ENCODE results near the gene SRCIN1.
A peak's percentile ranks its signal among the peaks of the same experiment; 100 is the strongest.
"Not testable (repeated sequence)": the region's sequence is repeated elsewhere in the genome, so short reads cannot be mapped to it uniquely, and the experiment has no call there.

Gene SRCIN1

DNA sequence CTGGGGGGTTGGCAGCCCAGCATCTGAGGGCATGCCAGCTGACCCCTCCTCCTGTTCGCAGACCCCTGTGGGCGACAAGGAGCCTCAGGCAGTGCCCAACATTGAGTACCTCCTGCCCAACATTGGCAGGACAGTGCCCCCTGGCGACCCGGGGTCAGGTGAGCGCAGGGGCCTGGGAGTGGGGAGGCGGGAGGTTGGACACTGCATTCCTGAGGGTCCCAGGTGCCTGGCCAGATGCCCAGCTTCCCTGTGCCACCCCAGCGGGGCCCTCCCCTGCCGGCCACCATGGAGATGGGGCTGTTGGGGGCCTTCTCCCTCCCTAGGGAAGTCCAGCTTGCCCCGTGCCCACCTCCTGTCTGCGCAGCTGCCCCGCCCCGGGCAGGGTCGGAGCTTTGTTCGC lies 107.4 kb downstream of the SRCIN1 start:
- Mint-ChIP-seq H3K27ac (no peak overlapping the region), H3K9me3 (peaks cover 5% of the 10 kb centered on the region), H3K27me3 (ENCODE audit: low read depth) (no peaks in the 10 kb centered on the region), H3K36me3 (ENCODE audit: low read depth) (peaks cover 78% of the 10 kb centered on the region), H3K4me1 (no peaks in the 10 kb centered on the region), H3K4me3 (no peak overlapping the region)
- TF ChIP-seq, protein P1, sequence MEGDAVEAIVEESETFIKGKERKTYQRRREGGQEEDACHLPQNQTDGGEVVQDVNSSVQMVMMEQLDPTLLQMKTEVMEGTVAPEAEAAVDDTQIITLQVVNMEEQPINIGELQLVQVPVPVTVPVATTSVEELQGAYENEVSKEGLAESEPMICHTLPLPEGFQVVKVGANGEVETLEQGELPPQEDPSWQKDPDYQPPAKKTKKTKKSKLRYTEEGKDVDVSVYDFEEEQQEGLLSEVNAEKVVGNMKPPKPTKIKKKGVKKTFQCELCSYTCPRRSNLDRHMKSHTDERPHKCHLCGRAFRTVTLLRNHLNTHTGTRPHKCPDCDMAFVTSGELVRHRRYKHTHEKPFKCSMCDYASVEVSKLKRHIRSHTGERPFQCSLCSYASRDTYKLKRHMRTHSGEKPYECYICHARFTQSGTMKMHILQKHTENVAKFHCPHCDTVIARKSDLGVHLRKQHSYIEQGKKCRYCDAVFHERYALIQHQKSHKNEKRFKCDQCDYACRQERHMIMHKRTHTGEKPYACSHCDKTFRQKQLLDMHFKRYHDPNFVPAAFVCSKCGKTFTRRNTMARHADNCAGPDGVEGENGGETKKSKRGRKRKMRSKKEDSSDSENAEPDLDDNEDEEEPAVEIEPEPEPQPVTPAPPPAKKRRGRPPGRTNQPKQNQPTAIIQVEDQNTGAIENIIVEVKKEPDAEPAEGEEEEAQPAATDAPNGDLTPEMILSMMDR (IDR thresholded peaks at IDR 0.05; ENCODE audit: unreplicated experiment in 3 of 3): no peak

DNA sequence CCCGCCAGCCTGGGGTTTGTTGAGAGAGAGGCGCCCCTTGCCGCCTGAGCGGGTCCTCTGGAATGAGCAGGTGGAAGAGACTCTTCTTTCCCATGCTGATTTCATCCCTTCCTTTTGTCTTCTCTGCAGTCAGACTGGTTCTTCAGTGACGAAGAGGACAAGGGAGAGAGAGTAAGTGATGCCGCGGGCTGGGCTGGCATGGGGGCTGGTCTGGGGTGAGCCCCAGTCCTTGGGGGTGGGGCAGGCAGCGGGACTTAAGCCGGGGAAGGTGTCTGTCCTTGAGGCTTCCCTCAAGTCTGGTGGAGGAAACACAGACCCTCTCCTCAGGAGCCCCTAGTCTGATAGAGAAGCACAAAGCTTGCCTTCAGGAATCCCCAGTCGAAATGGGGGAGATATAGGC lies 108.1 kb downstream of the SRCIN1 start:
- not testable (repeated sequence) for H3K9me3 Mint-ChIP-seq; H3K4me1 Mint-ChIP-seq; H3K4me3 Mint-ChIP-seq; H3K27ac Mint-ChIP-seq; H3K27me3 Mint-ChIP-seq (ENCODE audit: low read depth)
- H3K36me3 Mint-ChIP-seq (ENCODE audit: low read depth): peaks cover 76% of the 10 kb centered on the region

DNA sequence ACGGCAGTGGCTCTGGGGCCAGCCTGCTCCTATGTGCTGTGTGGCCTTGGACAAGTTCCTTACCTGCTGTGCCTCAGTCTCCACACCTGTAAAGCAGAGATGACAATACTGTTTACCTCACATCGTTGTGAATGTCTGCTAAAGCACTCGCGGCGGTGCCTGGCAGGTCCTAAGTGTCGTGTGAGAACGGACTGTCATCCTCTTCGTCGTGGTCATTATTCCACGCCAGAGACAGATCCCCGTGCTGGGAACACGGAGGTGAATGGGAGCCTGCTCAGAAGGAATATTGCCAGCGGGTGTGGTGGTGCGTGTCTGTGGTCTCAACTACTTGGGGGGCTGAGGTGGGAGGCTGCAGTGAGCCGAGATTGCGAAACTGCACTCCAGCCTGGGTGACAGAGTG lies 111.6 kb downstream of the SRCIN1 start:
- peaks cover 68% of the 10 kb centered on the region for H3K36me3 Mint-ChIP-seq (ENCODE audit: low read depth)
- H3K27ac Mint-ChIP-seq; H3K4me1 Mint-ChIP-seq; H3K4me3 Mint-ChIP-seq; H3K27me3 Mint-ChIP-seq (ENCODE audit: low read depth); H3K9me3 Mint-ChIP-seq: not testable (repeated sequence)

DNA sequence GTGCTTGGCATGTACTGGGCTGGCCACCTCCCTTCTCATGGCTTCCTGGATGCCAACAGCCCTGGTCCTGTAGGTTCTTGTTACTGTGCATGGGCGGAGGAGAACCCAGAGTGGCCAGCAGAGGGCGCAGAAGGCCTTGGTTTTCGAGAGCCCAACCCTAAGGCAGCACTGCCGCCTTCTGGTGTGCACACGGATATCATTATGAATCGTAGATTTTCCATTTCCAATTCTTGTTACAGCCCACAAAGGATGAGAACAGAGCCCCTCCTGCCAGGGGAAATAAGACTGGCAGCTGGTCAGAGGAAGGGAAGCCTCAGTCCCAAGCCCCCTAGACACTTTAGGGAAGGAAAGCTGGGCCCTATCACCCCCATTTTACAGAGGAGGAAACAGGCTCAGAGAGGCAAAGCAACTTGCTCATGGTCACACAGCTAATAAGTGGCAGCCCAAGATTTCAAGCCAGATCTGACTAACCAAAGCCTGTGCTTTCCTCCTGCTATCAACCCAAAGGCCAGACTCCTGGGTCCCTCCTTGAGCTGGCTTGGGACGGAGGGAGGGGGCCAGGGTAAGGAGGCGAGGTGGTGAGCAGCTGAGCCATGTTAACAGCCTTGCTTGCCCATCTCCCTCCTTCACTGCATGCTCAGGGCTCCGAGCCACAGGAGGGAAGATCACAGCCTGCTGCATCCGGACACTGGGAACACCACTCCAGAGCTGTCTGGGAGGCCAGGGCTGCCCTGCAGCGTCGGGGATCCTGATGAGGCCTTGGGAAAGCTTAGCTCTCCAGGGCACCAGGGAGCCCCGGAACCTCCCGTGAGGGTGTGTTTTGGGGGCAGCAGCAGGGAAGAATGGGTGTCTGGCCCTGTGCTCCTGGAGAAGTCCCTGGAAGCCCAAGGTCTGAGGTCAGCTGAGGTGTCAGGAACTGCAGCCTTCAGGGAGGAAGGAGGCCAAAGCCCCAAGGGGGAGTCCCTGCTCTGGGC lies 113.4 kb downstream of the SRCIN1 start:
- not testable (repeated sequence) for H3K27ac Mint-ChIP-seq; H3K4me1 Mint-ChIP-seq; H3K27me3 Mint-ChIP-seq (ENCODE audit: low read depth); H3K4me3 Mint-ChIP-seq; H3K9me3 Mint-ChIP-seq
- H3K36me3 Mint-ChIP-seq (ENCODE audit: low read depth): peaks cover 60% of the 10 kb centered on the region
- TF ChIP-seq, protein P1 (IDR thresholded peaks at IDR 0.05; ENCODE audit: unreplicated experiment in 3 of 3): peak; percentile 47 to 59 (median 47)

DNA sequence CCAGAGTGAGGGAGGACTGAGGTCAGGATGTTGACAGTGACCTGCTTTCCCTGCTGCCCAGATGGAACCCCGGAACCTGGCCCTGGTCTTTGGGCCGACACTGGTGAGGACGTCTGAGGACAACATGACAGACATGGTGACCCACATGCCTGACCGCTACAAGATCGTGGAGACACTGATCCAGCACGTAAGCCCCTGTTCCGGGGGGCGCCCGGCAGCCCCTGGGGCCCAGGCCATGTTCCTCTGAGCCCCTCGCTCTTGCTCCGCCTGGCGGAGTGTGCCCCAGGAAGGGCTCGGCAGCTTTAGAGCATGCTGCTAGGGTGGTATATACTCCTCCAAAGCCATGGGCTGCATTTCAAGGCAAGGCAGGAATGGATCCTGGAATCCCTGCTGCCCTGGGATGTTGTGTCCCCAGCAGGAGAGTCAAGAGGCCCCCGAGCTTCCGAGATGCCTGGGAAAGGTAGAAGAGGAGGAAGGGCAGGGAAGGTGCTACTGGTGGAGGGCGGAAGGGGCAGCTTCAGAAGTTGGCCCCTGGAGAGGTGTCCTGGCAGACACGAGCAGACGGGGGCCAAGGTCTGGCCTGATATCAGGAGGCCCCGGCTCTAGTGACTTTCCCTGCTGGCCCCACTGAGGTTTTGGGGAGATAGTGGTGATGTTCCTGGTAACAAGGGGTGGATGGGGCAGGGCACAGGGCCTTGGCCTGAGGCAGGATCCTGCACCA lies 114.2 kb downstream of the SRCIN1 start:
- not testable (repeated sequence) for H3K27me3 Mint-ChIP-seq (ENCODE audit: low read depth); H3K4me3 Mint-ChIP-seq; H3K4me1 Mint-ChIP-seq; H3K9me3 Mint-ChIP-seq; H3K27ac Mint-ChIP-seq
- peaks cover 59% of the 10 kb centered on the region for H3K36me3 Mint-ChIP-seq (ENCODE audit: low read depth)

DNA sequence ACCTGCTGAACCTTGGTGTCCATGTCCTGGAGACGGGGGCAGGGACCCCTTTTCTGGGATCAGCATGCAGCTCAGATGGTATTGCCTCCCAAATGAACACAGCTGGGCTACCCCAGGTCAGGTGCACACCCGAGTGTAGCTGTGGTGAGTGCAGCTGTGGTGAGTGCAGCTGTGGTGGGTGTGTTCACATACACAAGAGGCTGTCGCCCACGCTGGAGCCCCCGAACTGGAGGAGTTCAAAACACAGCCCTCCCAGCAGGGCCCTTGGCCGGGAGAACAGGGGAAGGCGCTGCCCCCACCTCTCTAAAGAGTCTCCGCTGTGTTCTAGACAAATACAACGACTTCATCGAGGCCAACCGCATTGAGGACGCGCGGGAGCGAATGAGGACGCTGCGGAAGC lies 116.0 kb downstream of the SRCIN1 start:
- H3K4me1 Mint-ChIP-seq: peaks cover 16% of the 10 kb centered on the region
- H3K36me3 Mint-ChIP-seq (ENCODE audit: low read depth): peaks cover 50% of the 10 kb centered on the region
- not testable (repeated sequence) for H3K4me3 Mint-ChIP-seq; H3K9me3 Mint-ChIP-seq; H3K27me3 Mint-ChIP-seq (ENCODE audit: low read depth)
- peak overlapping the region in 1 of 3 experiments; percentile 28 for H3K27ac Mint-ChIP-seq

DNA sequence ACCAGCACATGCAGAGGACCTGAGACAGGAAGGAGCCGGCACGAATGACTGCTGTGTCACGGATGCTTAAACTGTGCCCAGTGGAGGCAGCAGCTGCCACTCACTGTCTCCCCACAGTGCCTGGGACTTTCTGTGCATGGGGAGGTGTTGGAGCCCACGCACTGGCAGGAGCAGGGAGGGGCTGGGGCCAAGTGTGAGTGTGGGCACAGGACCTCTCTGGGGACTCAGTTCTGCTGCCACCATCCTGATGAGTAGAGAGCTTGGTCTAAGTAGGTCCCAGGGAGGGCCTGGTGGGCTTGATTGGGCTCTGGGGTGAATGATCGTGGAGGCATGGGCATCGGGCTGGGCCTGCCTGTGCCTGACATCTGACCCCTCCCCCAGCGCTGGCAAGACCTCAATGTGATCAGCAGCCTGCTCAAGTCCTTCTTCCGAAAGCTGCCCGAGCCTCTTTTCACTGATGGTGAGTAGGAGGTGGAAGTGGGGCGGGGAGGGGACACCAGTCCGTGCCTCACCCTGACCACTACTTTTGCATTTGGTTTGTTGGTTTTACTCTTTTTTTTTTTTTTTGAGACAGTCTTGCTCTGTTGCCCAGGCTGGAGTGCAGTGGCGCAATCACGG lies 120.0 kb downstream of the SRCIN1 start:
- H3K27ac Mint-ChIP-seq; H3K4me3 Mint-ChIP-seq; H3K27me3 Mint-ChIP-seq (ENCODE audit: low read depth); H3K9me3 Mint-ChIP-seq: not testable (repeated sequence)
- peaks cover 31% of the 10 kb centered on the region for H3K4me1 Mint-ChIP-seq
- H3K36me3 Mint-ChIP-seq (ENCODE audit: low read depth): peaks cover 34% of the 10 kb centered on the region

GRCh38 chr17:38485146-38485468 lies 120.6 kb downstream of the SRCIN1 start:
- H3K4me1 Mint-ChIP-seq: peaks cover 31% of the 10 kb centered on the region
- TF ChIP-seq, protein P1 (IDR thresholded peaks at IDR 0.05; ENCODE audit: unreplicated experiment in 3 of 3): peak in 1 of 3 experiments; percentile 9
- H3K27ac Mint-ChIP-seq: peak overlapping the region in 1 of 3 experiments; percentile 33
- H3K27me3 Mint-ChIP-seq (ENCODE audit: low read depth): no peaks in the 10 kb centered on the region
- H3K9me3 Mint-ChIP-seq: no peaks in the 10 kb centered on the region
- no peak overlapping the region for H3K4me3 Mint-ChIP-seq
- H3K36me3 Mint-ChIP-seq (ENCODE audit: low read depth): peaks cover 34% of the 10 kb centered on the region

Measured in nephron (organoid).